Testis (tissue), 3 donors: ENCODE results near the gene TENM4. TPM values are rescaled to one million over a fixed set of nuclear protein-coding genes. Genes with fewer than 3 reads are reported as not detected.
"Not testable (repeated sequence)": the region's sequence is repeated elsewhere in the genome, so short reads cannot be mapped to it uniquely, and the experiment has no call there.

ENCODE experiments used
- DNase-seq: peaks from one replicate; pipeline ENCODE4 v3.0.0-alpha.2; 2019
- H3K27ac ChIP-seq, 2 donors: fragments of 200-600 bp; sonication (generic); one replicate each; pipeline ENCODE4 v1.5.1; 2019
- H3K27me3 ChIP-seq: fragments of 200-600 bp; sonication (generic); one replicate; pipeline ENCODE4 v1.5.1; 2019
- H3K36me3 ChIP-seq: fragments of 200-600 bp; sonication (generic); one replicate; pipeline ENCODE4 v1.5.1; 2017; ENCODE audit warnings: low read depth; ENCODE audit errors: missing control alignments
- H3K4me1 ChIP-seq: fragments of 200-600 bp; sonication (generic); one replicate; pipeline ENCODE4 v1.5.1; 2019
- H3K4me3 ChIP-seq, 2 donors: fragments of 200-600 bp; sonication (generic); one replicate each; pipeline ENCODE4 v1.5.1; 2017 to 2019
- H3K9me3 ChIP-seq: fragments of 200-600 bp; sonication (generic); one replicate; pipeline ENCODE4 v1.5.1; 2017
- POLR2A ChIP-seq: fragments of 450-650 bp; IDR thresholded peaks from one replicate; pipeline ENCODE4 v1.6.1; 2017; ENCODE audit warnings: antibody characterized with exemption, mild to moderate bottlenecking, moderate library complexity
- WGBS, 2 donors: methylation state at CpG; one replicate each; pipeline ENCODE4 v1.1.5; 2018; 5-methylcytosine and 5-hydroxymethylcytosine counted together
- intact Hi-C: fragments of 100-400 bp; cut with DNase I; formaldehyde crosslinking; loops from one replicate; pipeline ENCODE4 v1.15.1; 2023; ENCODE audit warnings: low total_unique reads
- polyA plus RNA-seq: library from polyadenylated mRNA; stranded (reverse); fragments of 350-450 nt; fragmentation: Illumina TruSeq; extraction: RNeasy Lipid Tissue Mini Kit (QIAGEN cat#74804); gene quantifications from one replicate; pipeline ENCODE4 v1.2.3, GENCODE V29; 2014; ENCODE audit warnings: low read depth, low replicate concordance; ENCODE audit not compliant: insufficient read depth
- total RNA-seq, 2 donors: library from RNA; depleted of rRNA; stranded (reverse); fragments of >200 nt; gene quantifications; one replicate each; pipeline ENCODE4 v1.2.3, GENCODE V29; 2016
- TF ChIP-seq, protein P1 (sequence below), 3 experiments: fragments of 450-650 bp in 2 of 3; fragments of 200-600 bp in 1 of 3; sonication (generic) in 1 of 3; IDR thresholded peaks; one replicate each; pipeline ENCODE4 v1.5.1; 2016 to 2019; ENCODE audit warnings: antibody characterized with exemption in 3 of 3, mild to moderate bottlenecking in 2 of 3, moderate library complexity in 1 of 3

The TENM4 gene
- total and polyA plus RNA-seq, 3 donors from 2014 or later = 10.6 to 17.9 (median 11.4) TPM

DNA sequence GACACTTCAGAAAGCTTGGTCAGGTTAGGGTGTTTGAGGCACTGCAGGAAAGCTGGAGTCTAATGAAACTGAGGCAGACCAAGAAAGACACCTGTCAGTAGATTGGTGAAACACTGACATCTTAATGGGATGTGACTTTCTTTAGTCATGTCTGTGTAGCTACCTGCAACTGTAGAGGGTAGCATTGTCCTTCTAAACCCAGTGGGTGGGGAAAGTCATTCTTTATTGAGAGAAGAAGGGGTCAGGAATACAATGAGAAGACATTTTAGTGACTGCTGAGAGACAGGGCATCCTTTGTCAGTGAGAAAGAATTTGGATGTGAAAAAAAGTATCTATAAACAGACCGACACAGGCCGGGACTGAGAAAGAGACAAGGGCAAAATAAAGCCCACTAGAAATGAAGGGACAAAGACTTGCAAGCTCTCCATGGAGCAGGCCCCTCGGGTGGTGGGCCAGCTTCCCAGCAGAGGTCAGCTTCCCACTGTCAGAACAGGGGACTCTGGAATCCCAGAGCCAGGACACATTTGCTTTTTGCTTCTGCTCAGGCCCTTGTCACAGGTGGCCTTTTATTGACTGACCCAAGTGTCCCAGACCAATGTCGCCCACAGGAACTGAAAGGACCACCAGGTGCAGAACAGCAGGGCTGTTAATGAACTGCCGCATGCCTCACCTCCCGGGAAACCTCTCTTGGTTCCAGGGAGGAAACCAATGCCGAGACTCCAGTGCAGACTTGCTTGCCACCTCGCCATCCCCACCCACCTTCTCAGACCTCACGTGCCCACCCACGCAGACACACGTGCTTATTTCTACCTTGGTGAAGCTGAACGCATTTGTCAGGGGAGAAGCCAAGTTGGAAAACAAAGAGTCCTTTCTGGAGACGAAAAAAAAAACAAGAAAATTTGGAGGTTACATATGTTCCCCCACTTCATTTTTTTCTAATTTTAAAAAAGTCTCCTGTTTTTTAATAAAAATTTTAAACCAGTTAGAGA lies 212.8 kb downstream of the TENM4 start:
- Histone ChIP-seq H3K36me3 (no peaks in the 10 kb centered on the region), H3K4me3 (no peak overlapping the region), H3K9me3 (no peaks in the 10 kb centered on the region), H3K4me1 (peaks cover 5% of the 10 kb centered on the region), H3K27me3 (no peaks in the 10 kb centered on the region), H3K27ac (no peak overlapping the region)
- WGBS, 2 donors = 79 to 82% methylated on average over 12 to 13 of the region's 13 CpGs
- intact Hi-C loops = no loop called here
- no peak for DNase-seq
- TF ChIP-seq POLR2A = no peak
- TF ChIP-seq, protein P1, sequence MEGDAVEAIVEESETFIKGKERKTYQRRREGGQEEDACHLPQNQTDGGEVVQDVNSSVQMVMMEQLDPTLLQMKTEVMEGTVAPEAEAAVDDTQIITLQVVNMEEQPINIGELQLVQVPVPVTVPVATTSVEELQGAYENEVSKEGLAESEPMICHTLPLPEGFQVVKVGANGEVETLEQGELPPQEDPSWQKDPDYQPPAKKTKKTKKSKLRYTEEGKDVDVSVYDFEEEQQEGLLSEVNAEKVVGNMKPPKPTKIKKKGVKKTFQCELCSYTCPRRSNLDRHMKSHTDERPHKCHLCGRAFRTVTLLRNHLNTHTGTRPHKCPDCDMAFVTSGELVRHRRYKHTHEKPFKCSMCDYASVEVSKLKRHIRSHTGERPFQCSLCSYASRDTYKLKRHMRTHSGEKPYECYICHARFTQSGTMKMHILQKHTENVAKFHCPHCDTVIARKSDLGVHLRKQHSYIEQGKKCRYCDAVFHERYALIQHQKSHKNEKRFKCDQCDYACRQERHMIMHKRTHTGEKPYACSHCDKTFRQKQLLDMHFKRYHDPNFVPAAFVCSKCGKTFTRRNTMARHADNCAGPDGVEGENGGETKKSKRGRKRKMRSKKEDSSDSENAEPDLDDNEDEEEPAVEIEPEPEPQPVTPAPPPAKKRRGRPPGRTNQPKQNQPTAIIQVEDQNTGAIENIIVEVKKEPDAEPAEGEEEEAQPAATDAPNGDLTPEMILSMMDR (IDR thresholded peaks at IDR 0.05) = no peak

GRCh38 chr11:79227308-79227707 lies 213.5 kb downstream of the TENM4 start:
- no peak for TF ChIP-seq POLR2A
- TF ChIP-seq, protein P1 (IDR thresholded peaks at IDR 0.05) = no peak
- no peak overlapping the region for H3K4me3 ChIP-seq
- no peaks in the 10 kb centered on the region for H3K9me3 ChIP-seq
- H3K27me3 ChIP-seq = no peaks in the 10 kb centered on the region
- WGBS, 2 donors = 79 to 80% methylated on average over 5 of the region's 5 CpGs
- DNase-seq = no peak
- peaks cover 5% of the 10 kb centered on the region for H3K4me1 ChIP-seq
- no peak overlapping the region for H3K27ac ChIP-seq
- intact Hi-C loops = no loop called here
- no peaks in the 10 kb centered on the region for H3K36me3 ChIP-seq

- no peak overlapping the region for H3K27ac ChIP-seq
- WGBS, 2 donors = 25 to 36% methylated on average over 4 of the region's 4 CpGs
- H3K27me3 ChIP-seq = no peaks in the 10 kb centered on the region
- TF ChIP-seq, protein P1 (IDR thresholded peaks at IDR 0.05) = no peak
- TF ChIP-seq POLR2A = no peak
- intact Hi-C loops = no loop called here
- DNase-seq = no peak
- no peaks in the 10 kb centered on the region for H3K9me3 ChIP-seq
- peaks cover 5% of the 10 kb centered on the region for H3K4me1 ChIP-seq
- no peak overlapping the region for H3K4me3 ChIP-seq
- no peaks in the 10 kb centered on the region for H3K36me3 ChIP-seq
Observed at GRCh38 chr11:79226126-79226525, 214.7 kb downstream of the TENM4 start.

- 81 to 92% methylated on average over 5 of the region's 5 CpGs for WGBS, 2 donors
- H3K9me3 ChIP-seq, H3K4me1 ChIP-seq, intact Hi-C loops, H3K36me3 ChIP-seq, DNase-seq, H3K27me3 ChIP-seq, H3K4me3 ChIP-seq, H3K27ac ChIP-seq: not testable (repeated sequence)
Observed at GRCh38 chr11:79222163-79222562, 218.7 kb downstream of the TENM4 start.

GRCh38 chr11:79221444-79222130 lies 219.2 kb downstream of the TENM4 start:
- DNase-seq = no peak

More at GRCh38 chr11:79221444-79222130, 219.2 kb downstream of the TENM4 start:
- Histone ChIP-seq H3K9me3 (no peaks in the 10 kb centered on the region), H3K36me3 (no peaks in the 10 kb centered on the region), H3K27me3 (no peaks in the 10 kb centered on the region), H3K4me1 (peaks cover 5% of the 10 kb centered on the region), H3K4me3 (no peak overlapping the region), H3K27ac (no peak overlapping the region)
- TF ChIP-seq, protein P1 (IDR thresholded peaks at IDR 0.05) = no peak
- no peak for TF ChIP-seq POLR2A
- intact Hi-C loops = no loop called here
- 65 to 69% methylated on average over 10 of the region's 10 CpGs for WGBS, 2 donors
